A549 treated with dexamethasone at 1 μM for 4 hours (cell line): ENCODE data around the gene STK36. TPM values are rescaled to one million over a fixed set of nuclear protein-coding genes. Genes with fewer than 3 reads are reported as not detected.

Source experiments
- total RNA-seq: library from RNA; stranded (reverse); fragments of 200-300 nt; extraction: Qiagen RNA extraction; gene quantifications from 5 replicates; pipeline ENCODE4 v1.2.3, GENCODE V29; 2022

Gene STK36, protein sequence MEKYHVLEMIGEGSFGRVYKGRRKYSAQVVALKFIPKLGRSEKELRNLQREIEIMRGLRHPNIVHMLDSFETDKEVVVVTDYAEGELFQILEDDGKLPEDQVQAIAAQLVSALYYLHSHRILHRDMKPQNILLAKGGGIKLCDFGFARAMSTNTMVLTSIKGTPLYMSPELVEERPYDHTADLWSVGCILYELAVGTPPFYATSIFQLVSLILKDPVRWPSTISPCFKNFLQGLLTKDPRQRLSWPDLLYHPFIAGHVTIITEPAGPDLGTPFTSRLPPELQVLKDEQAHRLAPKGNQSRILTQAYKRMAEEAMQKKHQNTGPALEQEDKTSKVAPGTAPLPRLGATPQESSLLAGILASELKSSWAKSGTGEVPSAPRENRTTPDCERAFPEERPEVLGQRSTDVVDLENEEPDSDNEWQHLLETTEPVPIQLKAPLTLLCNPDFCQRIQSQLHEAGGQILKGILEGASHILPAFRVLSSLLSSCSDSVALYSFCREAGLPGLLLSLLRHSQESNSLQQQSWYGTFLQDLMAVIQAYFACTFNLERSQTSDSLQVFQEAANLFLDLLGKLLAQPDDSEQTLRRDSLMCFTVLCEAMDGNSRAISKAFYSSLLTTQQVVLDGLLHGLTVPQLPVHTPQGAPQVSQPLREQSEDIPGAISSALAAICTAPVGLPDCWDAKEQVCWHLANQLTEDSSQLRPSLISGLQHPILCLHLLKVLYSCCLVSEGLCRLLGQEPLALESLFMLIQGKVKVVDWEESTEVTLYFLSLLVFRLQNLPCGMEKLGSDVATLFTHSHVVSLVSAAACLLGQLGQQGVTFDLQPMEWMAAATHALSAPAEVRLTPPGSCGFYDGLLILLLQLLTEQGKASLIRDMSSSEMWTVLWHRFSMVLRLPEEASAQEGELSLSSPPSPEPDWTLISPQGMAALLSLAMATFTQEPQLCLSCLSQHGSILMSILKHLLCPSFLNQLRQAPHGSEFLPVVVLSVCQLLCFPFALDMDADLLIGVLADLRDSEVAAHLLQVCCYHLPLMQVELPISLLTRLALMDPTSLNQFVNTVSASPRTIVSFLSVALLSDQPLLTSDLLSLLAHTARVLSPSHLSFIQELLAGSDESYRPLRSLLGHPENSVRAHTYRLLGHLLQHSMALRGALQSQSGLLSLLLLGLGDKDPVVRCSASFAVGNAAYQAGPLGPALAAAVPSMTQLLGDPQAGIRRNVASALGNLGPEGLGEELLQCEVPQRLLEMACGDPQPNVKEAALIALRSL (N-terminal part only)
- 6.7 to 12.3 TPM (median 11.4 TPM) in 5 replicates for total RNA-seq

GRCh38 chr2:218671654-218672566, at the start of gene STK36, which contains the start of gene RNF25:
STK36 (plus strand) TSS chr2:218672086; CDS start chr2:218672830, 744 bp downstream.
RNF25 (minus strand) TSS chr2:218672002; CDS start chr2:218671970, 32 bp downstream.

GRCh38 chr2:218659258-218659987, 12.5 kb upstream of the STK36 start, which contains the start of the genes BCS1L and ZNF142:
BCS1L (plus strand) TSS chr2:218659683; CDS start chr2:218660988, 1,305 bp downstream.
ZNF142 (minus strand) TSS chr2:218659623; CDS start chr2:218656429, 3,194 bp downstream.

GRCh38 chr2:218710687-218711549, 39.0 kb downstream of the STK36 start, which contains the start of gene TTLL4:
TTLL4 (plus strand) TSS chr2:218710835; CDS start chr2:218737677, 26,842 bp downstream.

Other genes starting within 250 kb of the STK36 start
- 3.7 to 6.8 TPM (median 5.6 TPM) in 5 replicates for gene USP37, start 103.7 kb upstream of the STK36 start, total RNA-seq
- 36.8 to 43.3 TPM (median 40.7 TPM) in 5 replicates for gene CNOT9, start 103.2 kb upstream of the STK36 start, total RNA-seq
- gene PLCD4, start 64.2 kb upstream of the STK36 start, total RNA-seq, result 0.14 to 0.46 TPM (median 0.28 TPM) in 5 replicates
- 10.4 to 22.5 TPM (median 20.8 TPM) in 5 replicates for gene ZNF142, start 12.5 kb upstream of the STK36 start, total RNA-seq
- gene BCS1L, start 12.4 kb upstream of the STK36 start, total RNA-seq, result 39.1 to 49.2 TPM (median 44.4 TPM) in 5 replicates
- 52.0 to 64.2 TPM (median 55.0 TPM) in 5 replicates for gene RNF25, start 84 bp upstream of the STK36 start, total RNA-seq
- 20.6 to 29.0 TPM (median 28.3 TPM) in 5 replicates for gene TTLL4, start 38.7 kb downstream of the STK36 start, total RNA-seq
- 0.15 to 0.18 TPM (median 0.18 TPM) in 5 replicates for gene CYP27A1, start 110.1 kb downstream of the STK36 start, total RNA-seq
- gene PRKAG3, start 159.7 kb downstream of the STK36 start, total RNA-seq, result 0.04 TPM in 1 of 5 replicates, not detected in the others
- 0.11 to 0.26 TPM (median 0.22 TPM) in 5 replicates for gene WNT6, start 187.7 kb downstream of the STK36 start, total RNA-seq
- 0.05 to 0.08 TPM (median 0.06 TPM) in 5 replicates for gene WNT10A, start 208.8 kb downstream of the STK36 start, total RNA-seq